Measurements from ENCODE around the gene VTN. TPM values are rescaled to one million over a fixed set of nuclear protein-coding genes. Genes with fewer than 3 reads are reported as not detected.
"Not testable (repeated sequence)": the region's sequence is repeated elsewhere in the genome, so short reads cannot be mapped to it uniquely, and the experiment has no call there.

The VTN gene
- total and polyA plus RNA-seq, 3 donors from 2014 or later: 6.5 to 57.9 (median 9.7) TPM

GRCh38 chr17:28341516-28341915 lies 28.6 kb downstream of the VTN start:
- peaks cover 29% of the 10 kb centered on the region for H3K4me1 ChIP-seq
- no peaks in the 10 kb centered on the region for H3K9me3 ChIP-seq
- no peaks in the 10 kb centered on the region for H3K36me3 ChIP-seq (ENCODE audit: low read depth, missing control alignments)
- intact Hi-C loops (cut with DNase I; ENCODE audit: low total_unique reads): no loop called here
- H3K27me3 ChIP-seq: no peaks in the 10 kb centered on the region
- TF ChIP-seq POLR2A (IDR thresholded peaks at IDR 0.05): no peak
- TF ChIP-seq CTCF (IDR thresholded peaks at IDR 0.05): no peak
- WGBS, 2 donors: 91 to 93% methylated on average over 8 to 11 of the region's 11 CpGs
- no peak overlapping the region for H3K4me3 ChIP-seq
- no peak overlapping the region for H3K27ac ChIP-seq
- no peak for DNase-seq

GRCh38 chr17:28340374-28340773 lies 29.7 kb downstream of the VTN start:
- no peak overlapping the region for H3K27ac ChIP-seq

GRCh38 chr17:28339431-28339830 lies 30.7 kb downstream of the VTN start:
- DNase-seq: no peak
- Histone ChIP-seq H3K4me1 (peaks cover 24% of the 10 kb centered on the region), H3K27ac (no peak overlapping the region), H3K27me3 (no peaks in the 10 kb centered on the region), H3K4me3 (no peak overlapping the region), H3K36me3 (ENCODE audit: low read depth, missing control alignments) (no peaks in the 10 kb centered on the region), H3K9me3 (no peaks in the 10 kb centered on the region)
- WGBS, 2 donors: 80 to 93% methylated on average over 7 to 15 of the region's 15 CpGs
- no peak for TF ChIP-seq POLR2A (IDR thresholded peaks at IDR 0.05)
- TF ChIP-seq CTCF (IDR thresholded peaks at IDR 0.05): no peak
- intact Hi-C loops (cut with DNase I; ENCODE audit: low total_unique reads): no loop called here

More at GRCh38 chr17:28340374-28340773, 29.7 kb downstream of the VTN start:
- no peaks in the 10 kb centered on the region for H3K9me3 ChIP-seq
- no peaks in the 10 kb centered on the region for H3K36me3 ChIP-seq (ENCODE audit: low read depth, missing control alignments)
- no peak for DNase-seq
- intact Hi-C loops (cut with DNase I; ENCODE audit: low total_unique reads): no loop called here
- H3K27me3 ChIP-seq: no peaks in the 10 kb centered on the region
- TF ChIP-seq POLR2A (IDR thresholded peaks at IDR 0.05) (no peak), CTCF (IDR thresholded peaks at IDR 0.05) (no peak)
- 91 to 95% methylated on average over 5 to 6 of the region's 6 CpGs for WGBS, 2 donors
- H3K4me3 ChIP-seq: no peak overlapping the region
- H3K4me1 ChIP-seq: peaks cover 22% of the 10 kb centered on the region

- DNase-seq; H3K27ac ChIP-seq; H3K27me3 ChIP-seq; H3K4me3 ChIP-seq; H3K36me3 ChIP-seq (ENCODE audit: low read depth, missing control alignments); H3K9me3 ChIP-seq; intact Hi-C loops (cut with DNase I; ENCODE audit: low total_unique reads): not testable (repeated sequence)
- WGBS, 2 donors: 88 to 97% methylated on average over 8 of the region's 8 CpGs
- H3K4me1 ChIP-seq: peaks cover 29% of the 10 kb centered on the region
Measured at GRCh38 chr17:28338769-28339212, 31.3 kb downstream of the VTN start.

GRCh38 chr17:28338056-28338768 lies 31.9 kb downstream of the VTN start:
- TF ChIP-seq POLR2A (IDR thresholded peaks at IDR 0.05) (no peak), CTCF (IDR thresholded peaks at IDR 0.05) (no peak)
- intact Hi-C loops (cut with DNase I; ENCODE audit: low total_unique reads): no loop called here

More at GRCh38 chr17:28338056-28338768, 31.9 kb downstream of the VTN start:
- Histone ChIP-seq H3K27me3 (no peaks in the 10 kb centered on the region), H3K9me3 (no peaks in the 10 kb centered on the region), H3K27ac (no peak overlapping the region), H3K4me1 (peaks cover 33% of the 10 kb centered on the region), H3K36me3 (ENCODE audit: low read depth, missing control alignments) (no peaks in the 10 kb centered on the region), H3K4me3 (no peak overlapping the region)
- 59 to 71% methylated on average over 5 of the region's 5 CpGs for WGBS, 2 donors
- DNase-seq: no peak
